Endothelial cell of umbilical vein (primary cell): ENCODE results near the gene TNFRSF12A. TPM values are rescaled to one million over a fixed set of nuclear protein-coding genes. Genes with fewer than 3 reads are reported as not detected.

Experiments
- BruUV-seq: library from RNA; stranded (reverse); fragments of 400-500 nt; replicated peaks from 2 replicates; lab custom pipeline; 2021; lab: Mats Ljungman, UMichigan
- CTCF ChIA-PET: fragments of 300-600, 350-600 bp; sonication (Branson Sonifier 250); formaldehyde crosslinking; loops from one replicate; lab custom pipeline; 2021; ENCODE audit warnings: antibody characterized with exemption, inconsistent platforms; lab: Charles Lee
- POLR2A ChIA-PET: fragments of 300-600, 350-600 bp; sonication (Branson Sonifier 250); formaldehyde crosslinking; loops from one replicate; lab custom pipeline; 2021; ENCODE audit warnings: antibody characterized with exemption, inconsistent platforms; lab: Charles Lee
- DNase-seq: peaks from one replicate; pipeline ENCODE4 v3.0.0-alpha.2; 2011; ENCODE audit warnings: low read depth, low spot score
- FAIRE-seq: peaks from 2 replicates; lab custom pipeline; 2011; peaks lifted over from hg19 to GRCh38; lab: Jason Lieb, UNC
- H2AFZ ChIP-seq: 2 replicates; pipeline ENCODE4 v1.6.0; 2012; ENCODE audit warnings: low read depth, low read length, control low read depth, inconsistent platforms
- H3K27ac ChIP-seq: 2 replicates; pipeline ENCODE4 v1.5.1; 2011; ENCODE audit warnings: low read depth, mild to moderate bottlenecking, control low read depth, low read length, moderate library complexity; ENCODE audit not compliant: insufficient read depth
- H3K27me3 ChIP-seq, 2 experiments: 2 replicates each; pipeline versions ENCODE4 v1.6.0 to v1.6.1; 2011; ENCODE audit warnings: low read length in 2 of 2, mixed read lengths in 1 of 2; ENCODE audit not compliant: control insufficient read depth in 2 of 2, insufficient read depth in 2 of 2
- H3K36me3 ChIP-seq, 2 experiments: 2 replicates in 1 of 2; 3 replicates in 1 of 2; pipeline ENCODE4 v1.5.1; 2011; ENCODE audit warnings: low read length in 2 of 2, mild to moderate bottlenecking in 1 of 2, moderate library complexity in 1 of 2; ENCODE audit not compliant: control insufficient read depth in 2 of 2, insufficient read depth in 2 of 2; ENCODE audit errors: extremely low read depth in 1 of 2
- H3K4me1 ChIP-seq: 3 replicates; pipeline ENCODE4 v1.5.1; 2011; ENCODE audit warnings: mild to moderate bottlenecking, low read length; ENCODE audit not compliant: control insufficient read depth, insufficient read depth; ENCODE audit errors: extremely low read depth
- H3K4me2 ChIP-seq: 2 replicates; pipeline ENCODE4 v1.6.1; 2011; ENCODE audit warnings: low read length, control low read depth, mixed read lengths; ENCODE audit not compliant: insufficient read depth
- H3K4me3 ChIP-seq, 3 experiments: fragments of 200-600 bp in 1 of 3; sonication (generic), shearing (Covaris generic) in 1 of 3; replicated peaks in 1 of 3; 2 replicates each; pipeline ENCODE4 v1.5.1; 2011 to 2016; ENCODE audit warnings: control low read depth in 3 of 3, low read length in 3 of 3, mild to moderate bottlenecking in 2 of 3, inconsistent platforms in 1 of 3, low read depth in 1 of 3, moderate library complexity in 1 of 3; ENCODE audit not compliant: insufficient read depth in 1 of 3
- H3K79me2 ChIP-seq: 2 replicates; pipeline ENCODE4 v1.6.0; 2012; ENCODE audit warnings: low read length, inconsistent platforms; ENCODE audit not compliant: control insufficient read depth, insufficient read depth
- H3K9ac ChIP-seq: replicated peaks from 2 replicates; pipeline ENCODE3; 2011; ENCODE audit warnings: low read length, control low read depth; ENCODE audit not compliant: insufficient read depth; ENCODE audit errors: extremely low read depth
- H3K9me1 ChIP-seq: replicated peaks from 3 replicates; pipeline ENCODE4 v1.6.0; 2011; ENCODE audit warnings: mild to moderate bottlenecking, low read length; ENCODE audit not compliant: control insufficient read depth, insufficient read depth; ENCODE audit errors: extremely low read depth
- H3K9me3 ChIP-seq: replicated peaks from 2 replicates; pipeline ENCODE4 v1.5.1; 2012; ENCODE audit warnings: low read length, inconsistent platforms; ENCODE audit not compliant: control insufficient read depth, insufficient read depth
- H4K20me1 ChIP-seq: replicated peaks from 2 replicates; pipeline ENCODE3; 2011; ENCODE audit warnings: mild to moderate bottlenecking, low read length; ENCODE audit not compliant: control insufficient read depth, insufficient read depth; ENCODE audit errors: extremely low read depth
- CTCF ChIP-seq, 2 donors: IDR thresholded peaks; 1 replicate in 1 of 2; 2 replicates in 1 of 2; pipeline ENCODE4 v1.5.1; 2011; ENCODE audit warnings: low read length in 2 of 2, mild to moderate bottlenecking in 2 of 2, moderate library complexity in 2 of 2, control low read depth in 1 of 2, inconsistent platforms in 1 of 2, low read depth in 1 of 2; ENCODE audit not compliant: insufficient read depth in 1 of 2; ENCODE audit errors: extremely low read depth in 1 of 2
- EZH2 ChIP-seq: IDR thresholded peaks from 2 replicates; pipeline ENCODE4 v1.6.1; 2012; ENCODE audit warnings: borderline replicate concordance, low read depth, mild to moderate bottlenecking, moderate library complexity, low read length, inconsistent platforms; ENCODE audit not compliant: severe bottlenecking
- FOS ChIP-seq: IDR thresholded peaks from 2 replicates; pipeline ENCODE4 v1.6.1; 2011; ENCODE audit warnings: mild to moderate bottlenecking, low read length, moderate library complexity, borderline replicate concordance; ENCODE audit not compliant: insufficient read depth
- GATA2 ChIP-seq: IDR thresholded peaks from 2 replicates; pipeline ENCODE4 v1.7.0; 2011; ENCODE audit warnings: low read depth, mild to moderate bottlenecking, moderate library complexity, mixed read lengths, low read length; ENCODE audit not compliant: insufficient read length, insufficient read depth
- JUN ChIP-seq: IDR thresholded peaks from 2 replicates; pipeline ENCODE4 v1.6.1; 2011; ENCODE audit warnings: borderline replicate concordance, low read depth; ENCODE audit not compliant: insufficient read length, insufficient read depth
- MYC ChIP-seq: IDR thresholded peaks from one replicate; pipeline ENCODE4 v1.6.1; 2011; ENCODE audit warnings: mild to moderate bottlenecking, low read depth, low read length
- dilution Hi-C: fragments of 300-500 bp; cut with MboI; formaldehyde crosslinking; loops from one replicate; pipeline ENCODE4 v1.15.0; 2019; ENCODE audit warnings: low sequenced_read_pairs; ENCODE audit not compliant: extremely low pct_ligation_motif_present
- intact Hi-C: fragments of 100-400 bp; cut with micrococcal nuclease; formaldehyde crosslinking; loops from one replicate; pipeline ENCODE4 v1.10.0; 2022
- polyA plus RNA-seq, 4 experiments: library from polyadenylated mRNA; depleted of rRNA in 3 of 4; stranded (reverse) in 3 of 4; unstranded in 1 of 4; fragments of >200 nt; gene quantifications; 2 replicates each; pipeline versions ENCODE4 v1.2.1 to v1.2.3, GENCODE V29; 2011 to 2012; ENCODE audit warnings: missing spikeins in 1 of 4
- total RNA-seq: library from RNA; stranded (reverse); gene quantifications from 2 replicates; pipeline ENCODE4 v1.2.3, GENCODE V29; 2021

The TNFRSF12A gene
- total and polyA plus RNA-seq, 2 donors (not counting 3 experiments of a cell fraction or from before 2014, with no cell fraction given) = 162 to 187 TPM

GRCh38 chr16:3057181-3058138 lies 37.3 kb downstream of the TNFRSF12A start:
- H3K4me3 ChIP-seq = peak overlapping the region in 1 of 3 experiments; percentile 59
- TF ChIP-seq JUN (no peak), GATA2 (no peak), MYC (no peak), EZH2 (no peak), CTCF (IDR thresholded peaks at IDR 0.05; ENCODE audit: extremely low read depth in 1 of 2, insufficient read depth in 1 of 2, low read depth in 1 of 2, low read length in 2 of 2) (no peak), FOS (no peak)
- no peaks in the 10 kb centered on the region for H3K9me1 ChIP-seq
- H3K79me2 ChIP-seq = no peaks in the 10 kb centered on the region
- no peak for FAIRE-seq
- intact Hi-C loops = loop anchor here (2.0 kb wide), 1 partner anchor 27 kb away; no protein-coding TSS in a partner anchor
- dilution Hi-C loops = no loop called here
- H3K4me2 ChIP-seq = no peak overlapping the region
- H3K9me3 ChIP-seq = no peaks in the 10 kb centered on the region
- ChIA-PET CTCF (interaction anchor here (1.0 to 2.9 kb wide), 10 partner anchors 10 to 109 kb away, joined by 4 to 113 read pairs (median 8); no protein-coding TSS in a partner anchor), POLR2A (no interaction called here)
- H2AFZ ChIP-seq = no peak overlapping the region
- no peaks in the 10 kb centered on the region for H3K27me3 ChIP-seq
- H4K20me1 ChIP-seq = no peaks in the 10 kb centered on the region
- H3K4me1 ChIP-seq = peaks cover 9% of the 10 kb centered on the region
- H3K36me3 ChIP-seq = no peaks in the 10 kb centered on the region
- no peak overlapping the region for H3K27ac ChIP-seq
- no TSS peak for BruUV-seq
- H3K9ac ChIP-seq = no peak overlapping the region
- no peak for DNase-seq
